Erythroblast (primary cell): Measurements from ENCODE around the gene ELP2.

Experiments used
- GATA1 ChIP-seq: IDR thresholded peaks from 2 replicates; pipeline ENCODE4 v1.6.1; 2011; ENCODE audit warnings: low read depth, mild to moderate bottlenecking, control low read depth, low read length, moderate library complexity
- POLR2A ChIP-seq: IDR thresholded peaks from 2 replicates; pipeline ENCODE4 v1.6.1; 2011; ENCODE audit warnings: mild to moderate bottlenecking, low read length

- TF ChIP-seq POLR2A (no peak), GATA1 (no peak)
Observed at GRCh38 chr18:36195427-36196122, 65.9 kb downstream of the ELP2 start.
